ENCODE data around the gene TLX3.

TLX3 gene

DNA sequence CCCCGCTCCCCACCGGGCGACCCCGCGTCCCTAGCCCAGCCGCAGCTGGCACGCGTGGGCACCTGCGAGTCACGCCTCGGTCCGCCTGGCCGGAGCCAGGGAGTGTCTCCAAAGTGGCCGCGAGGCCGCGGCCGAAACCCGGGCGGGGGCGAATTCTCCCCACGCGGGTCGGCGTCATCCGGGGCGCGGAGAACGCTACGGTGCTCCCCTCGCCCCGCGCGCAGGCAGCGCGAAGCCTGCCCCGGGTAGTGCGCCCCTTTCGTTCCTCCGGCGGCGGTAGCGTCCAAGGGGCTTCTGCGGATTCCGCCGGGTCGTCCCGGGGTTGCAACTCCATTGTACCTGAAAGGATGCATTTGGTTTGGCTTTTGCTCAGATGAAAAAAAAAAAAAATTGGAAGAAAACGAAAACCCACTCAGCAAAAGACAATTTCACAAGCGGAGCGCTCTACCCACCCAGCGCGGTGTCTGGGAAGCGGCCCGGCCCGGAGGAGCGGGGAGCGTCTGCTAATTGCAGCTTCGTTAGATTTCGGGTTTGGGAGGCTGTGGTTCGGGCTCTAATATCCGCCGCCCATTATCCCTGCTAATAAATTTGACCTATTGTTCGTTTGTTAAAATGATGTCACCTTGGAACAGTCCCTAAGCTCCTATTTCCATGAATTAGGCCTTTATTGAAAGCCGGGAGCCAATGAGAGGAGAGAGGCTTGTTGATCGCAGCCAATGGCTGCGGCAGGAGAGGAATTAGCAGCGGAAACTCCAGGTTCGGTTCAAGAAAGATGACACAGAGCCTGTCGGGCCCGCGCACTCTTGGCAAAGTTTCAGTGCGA, at the start of gene TLX3:
Gene TLX3, plus strand, starts transcription at position 796 of the 823 bp plus-strand sequence. CDS start 118 bp downstream, outside the sequence.
- TF ChIP-seq, protein P1, sequence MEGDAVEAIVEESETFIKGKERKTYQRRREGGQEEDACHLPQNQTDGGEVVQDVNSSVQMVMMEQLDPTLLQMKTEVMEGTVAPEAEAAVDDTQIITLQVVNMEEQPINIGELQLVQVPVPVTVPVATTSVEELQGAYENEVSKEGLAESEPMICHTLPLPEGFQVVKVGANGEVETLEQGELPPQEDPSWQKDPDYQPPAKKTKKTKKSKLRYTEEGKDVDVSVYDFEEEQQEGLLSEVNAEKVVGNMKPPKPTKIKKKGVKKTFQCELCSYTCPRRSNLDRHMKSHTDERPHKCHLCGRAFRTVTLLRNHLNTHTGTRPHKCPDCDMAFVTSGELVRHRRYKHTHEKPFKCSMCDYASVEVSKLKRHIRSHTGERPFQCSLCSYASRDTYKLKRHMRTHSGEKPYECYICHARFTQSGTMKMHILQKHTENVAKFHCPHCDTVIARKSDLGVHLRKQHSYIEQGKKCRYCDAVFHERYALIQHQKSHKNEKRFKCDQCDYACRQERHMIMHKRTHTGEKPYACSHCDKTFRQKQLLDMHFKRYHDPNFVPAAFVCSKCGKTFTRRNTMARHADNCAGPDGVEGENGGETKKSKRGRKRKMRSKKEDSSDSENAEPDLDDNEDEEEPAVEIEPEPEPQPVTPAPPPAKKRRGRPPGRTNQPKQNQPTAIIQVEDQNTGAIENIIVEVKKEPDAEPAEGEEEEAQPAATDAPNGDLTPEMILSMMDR (IDR thresholded peaks at IDR 0.05; ENCODE audit: low read depth, low read length, missing control alignments): no peak
- no peak within 1 kb of the TSS for H3K4me3 ChIP-seq (ENCODE audit: low read depth, low read length)
- no peak for DNase-seq (ENCODE audit: low read depth)

DNA sequence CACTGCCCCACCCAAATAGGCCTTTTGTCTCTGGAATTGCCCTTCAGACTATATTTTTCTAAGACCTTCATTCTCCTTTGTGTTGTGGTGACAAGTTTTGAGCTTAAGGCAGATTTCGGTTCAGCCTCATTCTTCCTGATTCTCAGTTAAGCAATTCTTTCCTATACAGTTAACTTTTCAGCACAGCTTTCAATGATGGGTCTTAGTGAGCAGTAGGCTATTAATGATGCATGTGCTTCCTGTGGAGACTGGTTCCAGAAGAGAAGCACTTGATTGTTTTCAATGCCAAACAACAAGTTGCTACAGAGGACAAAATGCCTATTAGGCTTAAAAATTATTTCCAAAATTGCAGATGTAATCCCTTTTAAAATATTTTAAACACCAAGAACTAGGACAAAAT, 47.7 kb upstream of the TLX3 start:
- TF ChIP-seq, protein P1 (IDR thresholded peaks at IDR 0.05; ENCODE audit: low read depth, low read length, missing control alignments): no peak
- no peak overlapping the region for H3K4me3 ChIP-seq (ENCODE audit: low read depth, low read length)
- no peak for DNase-seq (ENCODE audit: low read depth)

DNA sequence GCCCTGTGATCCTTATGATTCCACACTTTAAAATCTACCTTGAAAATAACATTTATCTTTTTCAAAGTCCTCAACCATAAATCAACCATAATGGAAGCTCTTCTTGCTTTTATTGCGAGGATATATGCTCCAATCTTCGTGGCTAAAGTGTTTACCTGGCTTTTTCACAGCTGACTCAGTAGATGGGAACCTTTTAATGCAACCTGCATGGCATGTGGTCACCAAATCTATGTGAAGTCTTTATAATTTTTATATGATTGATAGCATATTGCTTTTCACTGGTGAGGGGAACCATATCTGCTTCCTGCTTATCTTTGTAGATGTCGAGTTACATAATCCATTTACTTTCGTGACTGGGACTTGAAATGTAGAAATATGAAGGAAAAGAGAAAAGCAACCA, 47.1 kb upstream of the TLX3 start:
- no peak overlapping the region for H3K4me3 ChIP-seq (ENCODE audit: low read depth, low read length)
- TF ChIP-seq, protein P1 (IDR thresholded peaks at IDR 0.05; ENCODE audit: low read depth, low read length, missing control alignments): no peak
- no peak for DNase-seq (ENCODE audit: low read depth)

DNA sequence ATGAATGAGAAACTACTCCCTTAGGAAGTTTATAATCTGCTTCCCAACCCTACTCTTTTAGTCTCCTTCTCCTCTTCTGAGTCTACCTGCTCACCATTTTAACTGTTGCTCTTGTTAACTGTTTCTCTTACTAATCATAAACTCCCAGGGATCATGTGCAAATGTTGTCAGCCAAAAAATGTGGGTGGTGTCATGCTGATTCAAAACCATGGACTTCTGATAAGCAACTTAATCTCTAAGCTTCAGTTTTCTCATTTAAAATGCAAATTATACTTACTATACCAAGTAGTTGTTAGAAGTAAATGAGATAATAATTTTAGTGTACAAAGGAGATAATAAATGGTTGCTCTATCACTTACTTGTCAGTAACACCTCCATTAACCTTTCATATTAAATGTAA, 45.9 kb upstream of the TLX3 start:
- H3K4me3 ChIP-seq (ENCODE audit: low read depth, low read length): no peak overlapping the region
- no peak for DNase-seq (ENCODE audit: low read depth)
- TF ChIP-seq, protein P1 (IDR thresholded peaks at IDR 0.05; ENCODE audit: low read depth, low read length, missing control alignments): no peak

DNA sequence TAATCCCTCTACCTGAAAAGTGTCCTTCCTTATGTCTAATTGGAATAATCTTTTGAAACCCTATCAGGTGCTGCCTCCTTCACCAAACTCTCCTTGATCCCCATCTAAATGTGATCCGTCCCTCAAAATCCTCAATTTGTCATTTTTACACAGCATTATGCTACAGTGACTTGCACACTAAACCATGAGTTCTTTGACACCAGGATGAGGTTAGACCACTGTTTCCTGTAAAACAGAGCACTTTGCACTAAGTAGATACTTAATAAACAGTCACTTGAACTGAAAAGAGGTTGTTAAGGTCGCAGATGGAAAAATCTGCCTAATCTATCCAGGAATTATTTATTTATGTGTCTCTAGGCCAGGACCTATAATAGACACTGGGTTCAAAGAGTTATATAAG, 44.2 kb upstream of the TLX3 start:
- no peak overlapping the region for H3K4me3 ChIP-seq (ENCODE audit: low read depth, low read length)
- DNase-seq (ENCODE audit: low read depth): no peak
- TF ChIP-seq, protein P1 (IDR thresholded peaks at IDR 0.05; ENCODE audit: low read depth, low read length, missing control alignments): no peak

DNA sequence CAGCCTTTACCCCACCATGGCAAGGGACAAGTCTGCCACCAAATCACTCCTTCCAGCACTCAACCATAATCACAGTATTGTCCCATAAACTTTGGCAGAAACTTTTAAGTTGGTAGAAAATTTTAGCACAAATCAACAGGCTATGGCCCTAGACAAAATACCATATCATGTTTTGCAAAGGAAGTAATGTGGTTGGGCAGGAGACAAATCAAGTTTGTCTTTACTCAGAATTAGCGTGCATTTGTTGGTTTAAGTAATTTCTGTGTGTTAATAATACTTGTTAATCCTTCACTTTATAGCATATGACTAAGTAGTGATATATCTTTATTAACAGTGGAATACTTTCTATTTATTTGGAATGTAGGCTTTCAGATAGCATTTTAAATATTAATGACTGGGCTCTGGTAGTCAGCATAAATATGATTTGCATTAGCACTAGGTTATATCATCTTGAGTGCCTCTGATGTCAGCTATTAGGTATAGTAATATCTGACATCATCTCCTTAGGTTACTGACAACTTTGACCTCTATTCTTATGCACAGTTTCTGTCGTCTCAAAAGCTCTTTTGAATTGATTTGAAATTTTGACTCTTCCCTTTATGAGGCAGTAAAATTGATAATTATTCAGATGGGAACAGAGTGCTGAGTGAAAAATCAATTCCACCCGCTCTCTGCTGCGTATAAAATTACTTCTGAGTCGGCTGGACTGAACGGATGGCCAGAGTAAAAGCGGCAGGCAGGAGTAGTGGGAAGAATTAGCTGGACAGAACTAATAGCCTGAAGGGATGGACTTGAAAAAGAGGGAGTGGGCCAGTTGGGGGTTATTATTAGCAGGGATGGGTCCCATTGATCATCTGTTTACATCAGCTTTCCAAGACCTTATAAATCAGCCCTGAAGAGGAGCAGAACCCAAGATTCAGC, 40.1 kb upstream of the TLX3 start:
- no peak overlapping the region for H3K4me3 ChIP-seq (ENCODE audit: low read depth, low read length)
- TF ChIP-seq, protein P1 (IDR thresholded peaks at IDR 0.05; ENCODE audit: low read depth, low read length, missing control alignments): no peak
- DNase-seq (ENCODE audit: low read depth): no peak

All from GM12864 (cell line).